HG03469 (cell line): ENCODE data around the gene EIF2AK3.
"Not testable (repeated sequence)": the region's sequence is repeated elsewhere in the genome, so short reads cannot be mapped to it uniquely, and the experiment has no call there.

Source experiments
- ATAC-seq: cut with Tn5 transposase; IDR thresholded peaks from one replicate; pipeline ENCODE4 v1.9.1; 2021; ENCODE audit warnings: mild to moderate bottlenecking, moderate library complexity, moderate number of reproducible peaks; ENCODE audit not compliant: unreplicated experiment

EIF2AK3 gene

GRCh38 chr2:88627055-88627855 lies at the start of gene EIF2AK3:
TSS of gene EIF2AK3 (minus strand) at chr2:88627464. CDS start at chr2:88627274, 190 bp downstream.
- ATAC-seq = peak; percentile 87

GRCh38 chr2:88673363-88673762 lies 46.1 kb upstream of the EIF2AK3 start:
- ATAC-seq = no peak

GRCh38 chr2:88671786-88672427 lies 44.6 kb upstream of the EIF2AK3 start:
- ATAC-seq = no peak

- ATAC-seq = peak; percentile 71
Observed at GRCh38 chr2:88669482-88670214, 42.4 kb upstream of the EIF2AK3 start.

- ATAC-seq = no peak
Observed at GRCh38 chr2:88668862-88669261, 41.6 kb upstream of the EIF2AK3 start.

- ATAC-seq = no peak
Observed at GRCh38 chr2:88667219-88667618, 40.0 kb upstream of the EIF2AK3 start.

GRCh38 chr2:88666576-88666975 lies 39.3 kb upstream of the EIF2AK3 start:
- ATAC-seq = no peak

GRCh38 chr2:88660622-88661021 lies 33.4 kb upstream of the EIF2AK3 start:
- no peak for ATAC-seq

GRCh38 chr2:88659538-88659915 lies 32.3 kb upstream of the EIF2AK3 start:
- no peak for ATAC-seq

GRCh38 chr2:88658881-88659537 lies 31.7 kb upstream of the EIF2AK3 start:
- no peak for ATAC-seq

- ATAC-seq = no peak
Observed at GRCh38 chr2:88658326-88658725, 31.1 kb upstream of the EIF2AK3 start.

GRCh38 chr2:88657131-88657530 lies 29.9 kb upstream of the EIF2AK3 start:
- ATAC-seq = no peak

GRCh38 chr2:88656690-88657089 lies 29.4 kb upstream of the EIF2AK3 start:
- no peak for ATAC-seq

GRCh38 chr2:88654714-88655113 lies 27.4 kb upstream of the EIF2AK3 start:
- no peak for ATAC-seq

GRCh38 chr2:88651646-88652045 lies 24.4 kb upstream of the EIF2AK3 start:
- no peak for ATAC-seq

GRCh38 chr2:88645291-88645882 lies 18.1 kb upstream of the EIF2AK3 start:
- ATAC-seq = not testable (repeated sequence)

GRCh38 chr2:88642278-88642677 lies 15.0 kb upstream of the EIF2AK3 start:
- no peak for ATAC-seq

GRCh38 chr2:88641330-88641729 lies 14.1 kb upstream of the EIF2AK3 start:
- ATAC-seq = no peak

- no peak for ATAC-seq
Observed at GRCh38 chr2:88639865-88640264, 12.6 kb upstream of the EIF2AK3 start.

GRCh38 chr2:88638743-88639142 lies 11.5 kb upstream of the EIF2AK3 start:
- no peak for ATAC-seq
